NOMO-1 treated with DMSO at 0.1 percent for 48 hours (cell line): ENCODE measurements around the gene THSD4.

Source experiments
- DNase-seq: peaks from one replicate; lab custom pipeline; 2025; ENCODE audit not compliant: unreplicated experiment; lab: John Stamatoyannopoulos, UW

THSD4 gene

GRCh38 chr15:71096676-71097075 is 18.6 kb upstream of the THSD4 start:
- DNase-seq: no peak

- no peak for DNase-seq
Measured at GRCh38 chr15:71097890-71098289, 17.4 kb upstream of the THSD4 start.

DNA sequence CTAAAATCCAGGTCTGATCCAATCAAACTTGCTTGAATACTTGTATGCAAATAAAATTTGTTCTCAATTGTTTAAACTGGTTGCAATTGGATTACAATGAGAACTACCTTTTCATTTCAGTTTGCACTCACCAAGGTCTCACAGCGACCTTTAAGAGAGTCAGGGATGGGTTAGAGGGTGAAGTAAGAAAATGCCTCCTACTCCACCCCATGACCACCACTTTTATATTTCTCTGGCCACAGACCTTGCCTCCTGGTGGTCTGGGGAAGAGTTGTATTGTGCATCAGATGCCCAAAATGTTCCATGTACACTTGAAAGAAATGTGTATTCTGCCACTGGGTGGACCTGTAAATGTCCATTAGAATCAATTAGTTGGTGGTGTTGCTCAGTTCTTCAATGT is 16.4 kb upstream of the THSD4 start:
- DNase-seq: no peak

DNA sequence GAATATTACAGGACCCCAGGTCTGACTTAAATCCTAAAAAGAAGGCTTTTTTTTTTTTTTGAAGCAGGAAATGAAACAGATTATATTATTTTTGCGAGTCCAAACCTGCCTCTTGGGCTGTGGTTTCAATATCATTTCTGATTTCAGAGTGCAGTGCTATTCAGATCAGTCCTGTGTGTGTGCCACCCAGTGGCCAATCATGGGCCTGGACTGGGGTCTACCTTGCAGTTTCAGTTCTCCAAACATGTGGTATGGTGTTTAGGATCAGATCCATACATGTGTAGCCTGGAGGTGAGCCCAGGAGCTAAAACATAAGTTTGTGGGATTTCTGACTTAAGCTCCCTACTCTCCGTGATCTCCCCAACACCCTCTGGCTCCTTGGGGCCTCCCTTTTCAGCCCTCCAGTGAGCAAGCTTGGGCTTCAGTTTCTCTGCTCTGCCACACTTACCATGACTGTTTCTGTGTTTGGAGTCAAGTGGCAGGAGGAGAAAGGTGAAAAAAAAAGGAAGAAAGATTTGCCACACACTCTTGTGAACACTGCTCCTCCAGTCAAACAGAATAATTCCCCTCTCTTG is 12.1 kb upstream of the THSD4 start:
- DNase-seq: peak; percentile 25

DNA sequence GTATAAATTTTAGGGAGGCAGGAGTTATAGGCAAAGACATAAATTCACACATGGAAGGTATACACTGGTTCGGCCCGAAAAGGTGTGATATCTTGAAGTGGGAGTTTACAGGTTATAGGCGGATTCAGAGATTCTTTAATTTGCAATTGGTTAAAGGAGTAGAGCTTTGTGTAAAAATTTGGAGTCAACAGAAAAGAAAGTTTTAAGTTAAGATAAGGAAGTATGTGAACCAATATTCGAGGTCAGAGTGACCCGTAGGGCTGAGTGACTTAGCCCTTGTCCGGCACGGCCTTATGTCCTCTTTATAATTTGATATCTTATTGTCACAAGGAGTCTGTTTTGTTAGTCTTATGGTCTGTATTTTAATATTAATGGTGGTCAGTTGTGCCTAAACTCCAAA is 10.6 kb upstream of the THSD4 start:
- DNase-seq: no peak

- DNase-seq: no peak
Measured at GRCh38 chr15:71105444-71105843, 9.8 kb upstream of the THSD4 start.

DNA sequence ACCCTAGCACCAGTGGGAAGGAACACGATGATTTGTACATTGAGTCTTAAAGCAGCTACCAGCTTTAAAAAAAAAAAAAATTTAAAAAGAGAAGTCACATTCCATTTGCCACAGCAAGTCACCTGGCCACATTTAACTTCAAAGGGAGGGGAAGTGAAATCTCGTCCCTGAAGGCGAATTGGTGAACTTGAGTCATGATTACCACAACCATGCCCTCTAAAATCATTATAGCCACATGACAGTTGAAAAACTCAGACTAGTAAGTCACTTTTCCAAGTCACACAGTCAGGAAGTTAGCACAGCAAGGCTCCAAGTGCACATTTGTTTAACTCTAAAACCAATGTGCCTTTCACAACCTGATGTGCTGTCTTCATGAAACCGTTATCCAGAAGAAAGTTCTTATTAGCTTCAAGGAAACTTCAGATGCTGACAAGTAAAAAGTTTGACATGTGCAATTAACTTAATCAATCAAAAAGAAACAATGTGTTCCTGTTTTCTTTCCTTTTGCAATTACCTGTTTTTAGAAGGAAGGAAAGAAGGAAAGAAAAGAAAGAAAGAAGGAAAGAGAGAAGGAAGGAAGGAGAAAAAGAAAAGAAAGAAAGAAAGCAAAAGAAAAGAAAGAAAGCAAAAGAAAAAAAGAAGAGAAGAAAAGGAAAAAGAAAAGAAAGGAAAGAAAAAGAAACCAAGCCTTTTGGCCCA is 8.3 kb upstream of the THSD4 start:
- DNase-seq: peak; percentile 69

GRCh38 chr15:71107501-71107815 is 7.8 kb upstream of the THSD4 start:
- no peak for DNase-seq

DNA sequence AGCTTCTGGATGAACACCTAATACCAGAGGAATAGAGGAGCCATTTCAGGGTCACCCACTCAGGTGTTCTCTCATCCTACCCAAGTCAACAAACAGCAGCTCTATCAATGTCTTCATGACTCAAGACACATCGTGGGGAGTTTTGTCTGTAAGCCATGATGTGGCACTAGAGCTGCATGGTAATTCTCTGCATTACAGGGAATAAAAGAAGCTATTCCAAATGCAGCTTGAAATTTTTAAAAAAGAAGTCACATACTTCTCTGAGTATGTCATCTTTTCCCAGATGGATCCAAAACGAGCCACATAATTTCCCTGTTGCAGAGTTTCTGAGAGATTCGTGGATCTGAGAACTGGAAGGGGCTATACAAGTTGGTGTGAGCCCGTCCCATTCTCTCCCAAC is 6.1 kb upstream of the THSD4 start:
- no peak for DNase-seq

DNA sequence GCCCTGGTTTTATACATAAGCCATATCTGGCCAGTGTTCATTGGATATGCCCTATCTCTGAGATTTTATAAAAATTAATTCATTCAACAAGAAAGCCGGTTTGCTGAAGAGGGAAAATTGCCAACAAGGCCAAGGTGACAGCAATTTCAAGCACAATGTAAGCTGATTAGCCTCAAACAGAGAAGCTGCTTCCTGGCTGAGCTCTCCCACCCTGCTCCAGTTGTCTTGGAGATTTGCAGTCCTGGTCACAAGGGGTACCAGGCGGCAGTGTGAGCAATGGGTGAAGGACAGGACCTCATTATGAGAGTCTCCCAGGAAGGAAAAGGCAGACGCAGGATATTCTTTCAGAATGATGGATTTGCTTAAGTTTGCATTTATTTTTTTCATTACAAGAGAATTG is 5.4 kb upstream of the THSD4 start:
- DNase-seq: no peak

- no peak for DNase-seq
Measured at GRCh38 chr15:71110405-71111180, 4.7 kb upstream of the THSD4 start.

GRCh38 chr15:71111181-71111565 is 4.1 kb upstream of the THSD4 start:
- DNase-seq: no peak

GRCh38 chr15:71111950-71112349 is 3.3 kb upstream of the THSD4 start:
- no peak for DNase-seq

DNA sequence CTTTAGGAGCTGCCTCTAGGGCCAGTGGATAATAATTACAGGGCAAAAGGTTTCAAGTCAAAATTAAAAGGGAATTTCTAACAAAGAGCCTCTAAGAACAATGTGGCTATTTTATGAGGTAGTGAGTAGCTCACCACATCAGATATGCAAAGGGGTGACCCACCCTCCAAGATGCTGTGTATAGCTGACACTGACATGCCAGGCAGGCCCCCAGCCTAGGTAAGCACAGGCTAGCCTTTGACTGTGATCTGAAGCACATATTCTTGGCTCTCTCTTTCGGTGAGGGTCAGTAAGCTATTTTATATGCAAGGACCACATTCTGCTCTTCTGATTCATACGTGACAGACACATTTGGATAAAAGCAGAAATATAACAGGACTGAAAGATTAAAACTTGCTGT is 2.8 kb upstream of the THSD4 start:
- no peak for DNase-seq

- no peak for DNase-seq
Measured at GRCh38 chr15:71114066-71114680, 1.1 kb upstream of the THSD4 start.

DNA sequence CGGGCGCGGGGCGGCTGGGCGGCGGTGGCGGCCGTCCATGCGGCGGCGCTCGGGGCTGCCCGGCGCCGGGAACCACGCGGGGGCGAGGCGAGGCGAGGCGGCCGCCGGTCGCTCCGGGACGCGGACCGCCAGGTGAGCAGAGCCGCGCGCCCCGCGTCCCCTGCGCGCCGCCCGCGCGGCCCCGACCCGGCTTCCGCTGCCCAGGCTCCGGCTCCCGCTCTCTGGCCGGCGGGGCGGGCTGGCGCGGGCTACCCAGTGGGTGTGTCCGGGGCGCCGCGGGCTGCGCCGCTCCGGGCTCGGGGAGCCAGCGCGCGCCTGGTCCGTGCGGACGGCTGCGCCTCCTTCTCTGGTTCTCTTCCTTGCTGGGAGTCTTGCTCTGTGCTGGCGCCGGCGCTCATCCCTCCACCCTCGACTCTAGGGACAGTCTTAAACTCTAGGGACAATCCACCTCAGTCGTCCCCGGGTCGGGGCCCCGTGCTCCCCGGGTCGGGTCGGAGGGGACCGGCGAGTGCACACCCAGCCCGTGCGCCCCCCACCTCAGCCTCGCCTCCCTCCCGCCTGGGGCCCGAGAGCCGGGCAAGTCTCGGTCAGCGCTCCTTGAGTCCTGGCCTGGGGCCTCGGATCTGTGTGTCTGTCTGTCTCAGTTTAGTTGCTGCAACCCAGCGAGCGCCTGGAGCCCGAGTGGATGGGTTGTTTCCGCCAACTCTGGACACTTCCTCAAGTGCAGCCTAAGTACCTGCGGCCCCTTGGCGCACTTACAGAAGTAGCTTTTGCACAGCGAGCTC is 488 bp downstream of the THSD4 start:
- DNase-seq: peak; percentile 42

- no peak for DNase-seq
Measured at GRCh38 chr15:71116366-71116765, 1.1 kb downstream of the THSD4 start.

DNA sequence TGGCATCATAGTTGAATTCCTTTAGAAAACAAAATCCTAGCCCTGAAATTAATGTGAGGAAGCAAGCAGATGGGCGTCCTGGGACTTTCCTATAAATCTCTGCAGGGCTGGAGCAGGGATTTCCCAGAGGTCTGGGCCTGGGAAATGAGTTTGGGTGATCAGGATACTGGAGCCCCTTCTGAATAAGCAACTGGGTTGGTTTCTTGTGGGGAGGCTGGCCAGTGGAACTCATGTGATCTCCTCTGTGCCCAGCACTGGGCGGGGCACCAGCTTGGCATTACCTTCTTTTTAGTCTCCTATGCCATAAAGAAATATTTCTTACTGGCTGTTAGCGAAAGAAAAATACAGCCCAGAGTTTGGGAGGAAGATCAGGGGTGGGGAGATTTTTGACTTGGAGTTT is 1.7 kb downstream of the THSD4 start:
- DNase-seq: no peak

DNA sequence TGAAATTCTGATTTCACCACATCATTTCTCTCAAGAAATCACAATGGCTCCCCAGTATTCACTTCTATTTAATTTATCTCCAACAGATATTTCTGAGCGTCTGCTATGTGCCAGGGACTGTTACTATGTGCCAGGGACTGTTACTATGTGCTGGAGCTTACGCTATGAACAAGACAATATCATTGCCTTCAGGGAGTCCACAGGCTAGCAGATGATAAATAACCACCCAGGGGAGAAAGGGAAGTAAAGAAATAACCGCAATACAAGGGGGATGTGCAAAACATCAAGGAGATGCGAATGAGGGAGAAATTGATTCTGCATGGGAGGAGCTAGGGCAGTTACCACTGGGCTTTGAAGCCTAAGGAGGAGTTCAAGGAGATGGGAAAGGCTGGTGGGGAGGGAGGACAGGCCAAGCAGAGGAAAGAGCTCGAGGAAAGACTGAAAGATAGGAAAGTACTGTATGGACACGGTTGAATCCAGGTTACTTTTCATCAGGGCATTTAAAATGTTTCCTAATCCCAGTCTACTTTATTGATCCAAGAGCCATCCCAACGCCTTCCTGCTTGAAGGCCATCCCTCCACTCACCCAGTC is 2.5 kb downstream of the THSD4 start:
- peak; percentile 42 for DNase-seq

DNA sequence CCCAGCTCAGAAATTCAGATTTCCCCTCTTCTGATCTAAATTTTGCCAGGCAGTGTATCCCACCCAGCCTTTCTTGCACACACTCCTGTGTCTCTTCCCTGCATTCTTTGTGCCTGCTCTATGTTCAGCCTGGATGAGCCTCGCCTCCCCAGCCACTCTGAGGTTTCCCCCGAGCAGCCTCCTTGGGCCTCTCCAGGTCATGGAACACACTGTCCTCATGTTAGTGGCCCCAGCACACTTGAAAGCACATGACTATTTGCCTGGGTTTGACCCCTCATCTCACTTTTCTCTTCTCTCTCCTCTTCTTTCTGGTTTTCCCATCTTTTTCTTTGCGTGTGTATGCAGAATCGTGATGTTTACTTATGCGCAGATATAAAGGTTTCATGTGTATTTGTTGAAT is 3.1 kb downstream of the THSD4 start:
- DNase-seq: no peak
